ENCODE data around the gene DMTF1.
A peak's percentile ranks its signal among the peaks of the same experiment; 100 is the strongest.
"Not testable (repeated sequence)": the region's sequence is repeated elsewhere in the genome, so short reads cannot be mapped to it uniquely, and the experiment has no call there.

The DMTF1 gene

DNA sequence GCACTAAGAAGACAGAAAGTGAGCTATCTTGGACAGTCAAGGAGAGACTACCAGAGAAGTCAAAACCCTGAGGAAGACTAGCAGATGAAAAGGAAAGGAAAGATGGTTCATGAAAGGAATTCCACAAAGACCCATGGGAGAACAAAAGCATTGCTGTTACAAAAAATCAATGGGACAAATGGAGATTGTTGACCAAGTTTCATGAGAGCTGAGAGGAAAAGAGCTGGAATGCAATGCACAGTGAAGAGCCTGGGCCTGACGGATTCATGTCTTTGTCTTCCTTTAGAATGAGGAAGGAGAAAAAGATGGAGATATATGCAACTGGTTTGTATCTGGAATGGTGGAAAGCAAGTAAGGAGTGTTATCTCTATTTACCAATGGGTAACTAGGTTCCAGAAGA lies 50.0 kb downstream of the DMTF1 start:
- DNase-seq = no peak

DNA sequence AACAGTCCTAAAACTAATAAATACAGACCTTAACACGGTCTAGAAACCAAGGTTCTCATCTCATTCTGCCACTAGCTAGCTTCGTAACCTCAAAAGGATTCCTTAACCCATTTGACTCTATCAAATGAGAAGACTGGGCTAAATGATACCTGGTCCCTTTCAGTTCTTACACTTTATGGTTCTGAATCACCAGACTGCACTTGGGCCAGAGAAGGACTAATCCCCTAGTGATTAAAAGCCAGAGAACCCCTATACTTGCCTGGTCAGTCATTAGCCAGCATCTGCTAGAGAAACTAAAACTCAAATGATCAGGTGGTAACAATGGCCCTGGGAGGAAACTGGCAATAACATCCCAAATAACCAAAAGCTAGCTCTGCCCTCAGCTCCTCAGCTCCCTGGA lies 50.5 kb downstream of the DMTF1 start:
- no peak for DNase-seq

DNA sequence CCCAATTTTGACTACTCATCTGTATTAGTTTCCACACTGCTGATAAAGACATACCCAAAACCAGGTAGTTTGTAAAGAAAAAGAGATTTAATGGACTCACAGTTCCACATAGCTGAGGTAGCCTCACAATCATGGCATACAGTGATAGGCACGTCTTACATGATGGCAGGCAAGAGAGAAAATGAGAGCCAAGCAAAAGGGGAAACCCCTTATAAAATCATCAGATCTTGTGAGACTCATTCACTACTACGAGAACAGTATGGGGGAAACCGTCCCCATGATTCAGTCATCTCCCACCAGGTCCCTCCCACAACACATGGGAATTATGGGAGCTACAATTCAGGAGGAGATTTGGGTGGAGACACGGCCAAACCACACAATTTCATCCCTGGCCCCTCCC lies 51.7 kb downstream of the DMTF1 start:
- not testable (repeated sequence) for DNase-seq

DNA sequence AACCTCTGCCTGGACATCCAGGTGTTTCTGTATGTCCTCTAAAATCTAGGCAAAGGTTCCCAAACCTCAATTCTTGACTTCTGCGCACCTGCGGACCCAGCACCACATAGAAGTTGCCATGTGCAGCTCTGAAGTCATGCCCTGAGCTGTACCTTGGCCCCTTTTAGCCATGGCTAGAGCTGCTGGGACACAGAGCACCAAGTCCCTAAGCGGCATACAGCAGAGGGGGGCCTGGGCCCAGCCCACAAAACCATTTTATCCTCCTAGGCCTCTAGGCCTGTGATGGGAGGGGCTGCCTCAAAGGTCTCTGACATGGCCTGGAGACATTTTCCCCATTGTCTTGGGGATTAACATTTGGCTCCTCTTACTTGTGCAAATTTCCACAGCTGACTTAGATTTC lies 52.7 kb downstream of the DMTF1 start:
- DNase-seq = no peak

GRCh38 chr7:87205701-87206100 lies 53.4 kb downstream of the DMTF1 start:
- DNase-seq = not testable (repeated sequence)

DNA sequence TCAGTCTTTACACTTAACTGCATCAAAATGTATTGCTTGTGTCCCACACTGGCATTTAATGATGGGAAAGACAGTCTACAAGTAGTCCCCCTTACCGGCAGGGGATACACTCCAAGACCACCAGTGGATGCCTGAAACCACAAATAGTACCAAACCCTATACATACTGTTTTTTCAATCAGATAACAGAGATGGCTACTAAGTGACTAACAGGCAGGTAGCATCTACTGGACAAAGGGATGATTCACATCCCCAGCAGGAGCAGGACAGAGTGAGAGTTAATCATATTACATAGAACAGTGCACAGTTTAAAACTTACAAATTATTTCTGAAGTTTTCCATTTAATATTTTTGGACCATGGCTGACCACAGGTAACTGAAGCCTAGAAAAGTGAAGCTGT lies 54.1 kb downstream of the DMTF1 start:
- no peak for DNase-seq

- no peak for DNase-seq
Measured at GRCh38 chr7:87209295-87209924, 57.2 kb downstream of the DMTF1 start.

GRCh38 chr7:87210506-87210905 lies 58.3 kb downstream of the DMTF1 start:
- DNase-seq = no peak

DNA sequence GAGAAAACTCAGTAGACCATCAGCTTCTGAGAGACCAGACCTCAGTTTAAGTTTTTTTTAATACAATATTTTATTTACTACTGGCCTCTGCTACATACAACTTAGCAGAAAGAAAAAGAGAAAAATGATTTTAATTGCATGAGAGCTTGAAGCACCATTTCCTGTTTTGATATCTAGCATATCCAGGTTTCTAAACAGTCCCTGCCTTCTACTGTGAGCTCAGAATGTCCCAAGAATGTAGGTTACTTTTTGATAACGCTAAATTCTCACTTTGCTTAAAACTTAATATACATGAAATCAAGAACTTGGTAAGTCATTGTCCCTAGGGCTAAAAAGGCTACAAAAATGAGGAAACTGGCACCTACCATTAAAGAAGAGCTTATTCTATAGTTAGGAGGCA lies 60.2 kb downstream of the DMTF1 start:
- no peak for DNase-seq

DNA sequence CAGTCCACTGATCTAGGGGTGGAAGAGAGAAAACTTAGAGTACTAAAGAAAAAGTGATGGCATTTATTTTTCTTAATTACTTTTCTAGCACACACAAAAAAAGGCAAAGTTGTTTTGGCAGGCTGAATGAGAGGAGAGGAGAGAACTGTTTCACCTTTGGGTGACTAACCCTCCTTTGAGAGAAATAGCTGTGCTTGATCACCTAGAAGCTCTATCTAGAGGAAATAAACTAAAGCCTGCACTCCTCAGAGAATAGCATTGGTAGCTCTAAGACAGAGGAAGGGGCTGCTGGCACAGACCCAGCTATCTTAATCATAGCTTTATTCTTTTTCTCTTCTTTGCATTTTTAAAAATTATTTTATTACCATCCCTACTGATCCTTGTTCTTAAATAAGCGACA lies 61.0 kb downstream of the DMTF1 start:
- DNase-seq = no peak

DNA sequence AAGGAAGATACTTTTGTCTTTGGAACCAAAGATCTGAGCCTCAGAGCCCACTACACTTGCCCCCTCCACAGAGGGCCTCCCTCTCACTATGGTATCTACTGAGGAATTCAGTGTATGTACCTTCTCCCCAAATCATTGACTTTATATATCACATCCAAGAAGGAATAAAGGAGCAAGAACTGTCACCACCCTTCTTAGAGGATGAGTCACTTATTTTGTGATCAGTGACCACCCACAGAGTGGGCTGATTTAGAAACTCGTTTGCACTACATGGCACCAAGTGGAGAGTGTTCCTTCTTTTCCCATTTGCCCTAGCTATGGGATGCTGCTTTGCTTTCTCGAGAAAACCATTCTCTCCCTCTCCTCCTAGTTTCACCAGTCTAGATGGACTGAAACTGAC lies 61.6 kb downstream of the DMTF1 start:
- no peak for DNase-seq

GRCh38 chr7:87215046-87215445 lies 62.8 kb downstream of the DMTF1 start:
- DNase-seq = no peak

GRCh38 chr7:87216701-87217508 lies 64.7 kb downstream of the DMTF1 start:
- DNase-seq = peak; percentile 40

DNA sequence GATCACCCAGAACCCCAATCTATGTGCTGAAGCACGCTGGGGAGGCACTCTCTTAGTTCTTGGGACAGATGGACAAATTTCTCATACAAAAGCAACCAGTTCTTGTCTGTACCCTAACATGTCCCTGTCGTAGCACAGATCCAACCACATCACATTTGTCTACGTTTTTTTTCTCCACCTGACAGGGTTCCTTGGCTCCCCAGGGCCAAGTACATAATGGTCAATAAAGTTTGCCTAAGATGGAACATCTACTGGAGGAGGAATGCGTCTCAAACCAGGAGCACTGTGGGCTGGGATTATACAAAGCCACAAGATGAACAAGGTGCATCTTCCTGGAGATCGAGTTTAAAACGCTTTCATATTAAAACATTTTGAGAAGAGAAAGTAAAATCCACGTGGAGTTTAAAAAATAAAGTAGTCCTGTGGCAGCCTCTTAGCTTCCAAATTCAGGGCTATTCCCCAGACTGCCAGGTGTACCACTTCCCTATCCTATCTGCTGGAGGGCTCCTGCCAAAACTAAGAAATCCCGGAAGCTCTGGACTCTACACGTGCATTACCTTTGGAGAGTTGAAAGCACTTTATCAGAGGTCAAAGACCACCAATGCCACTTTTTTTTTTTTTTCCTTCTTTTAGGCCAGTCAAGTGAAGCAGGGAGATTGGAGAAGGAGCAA lies 65.9 kb downstream of the DMTF1 start:
- DNase-seq = no peak

DNA sequence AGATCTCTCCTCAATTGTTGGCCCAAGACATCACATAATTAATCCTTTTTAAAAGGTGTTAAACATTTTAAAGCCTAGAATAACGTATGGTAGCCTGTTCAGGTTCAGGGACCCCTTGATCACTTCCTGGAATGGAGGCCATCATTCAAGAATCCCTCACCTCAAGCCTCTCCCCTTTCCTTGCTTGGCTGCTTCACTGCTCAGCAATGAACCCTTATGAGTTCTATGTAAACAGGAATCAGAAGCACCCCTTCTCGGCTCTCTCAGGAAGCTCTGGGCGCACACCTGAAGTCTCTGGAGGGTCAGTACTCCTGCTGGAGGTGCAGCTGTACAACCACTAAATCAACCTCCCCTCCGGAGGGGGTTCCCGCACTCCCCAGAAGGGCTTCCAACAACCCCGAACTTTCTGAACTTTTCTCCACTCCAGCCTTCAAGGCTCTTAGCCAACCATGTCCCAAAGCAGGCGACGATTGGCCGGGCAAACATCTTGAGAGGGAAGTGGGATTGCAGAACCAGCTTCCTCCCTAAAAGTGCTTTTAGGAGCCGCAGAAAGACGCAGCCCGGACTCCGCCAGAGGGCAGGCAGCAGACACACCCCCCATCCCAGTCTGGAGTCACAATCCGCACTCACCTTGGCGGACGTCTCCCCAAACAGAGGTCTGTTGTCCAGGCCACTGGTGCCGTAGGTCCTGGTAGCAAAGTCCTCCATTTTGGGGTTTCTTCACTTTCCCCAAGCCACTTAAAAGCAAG lies 66.7 kb downstream of the DMTF1 start:
- DNase-seq = peak; percentile 18

DNA sequence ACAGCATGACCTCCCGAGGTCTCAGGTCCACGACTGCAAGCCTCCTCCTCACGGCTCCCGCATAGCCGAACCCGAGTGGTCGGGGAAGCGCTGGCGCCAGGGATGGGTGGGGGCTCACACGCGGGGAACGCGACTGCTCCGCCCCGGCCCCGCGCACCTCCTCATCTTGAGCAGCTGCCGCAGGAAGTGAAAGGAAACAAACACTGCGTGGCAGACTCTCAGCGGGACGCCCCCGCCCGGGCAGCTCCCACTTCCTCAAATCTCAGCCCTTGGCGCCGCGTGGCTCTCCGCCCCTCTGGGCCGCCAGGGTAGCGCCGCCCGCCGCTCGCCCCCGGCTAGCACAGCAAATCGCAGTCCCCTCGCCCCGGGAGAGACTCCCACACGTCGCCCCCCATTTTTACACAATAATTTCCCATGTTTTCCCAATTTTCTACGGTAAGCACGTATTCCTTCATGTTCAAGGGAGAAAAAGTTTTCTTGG lies 67.3 kb downstream of the DMTF1 start, which contains the start of gene TMEM243:
TMEM243 (minus strand) TSS at position 188 of the 481 bp plus-strand sequence. CDS start 229 bp downstream, outside the sequence.
- DNase-seq = peak; percentile 82

- DNase-seq = peak; percentile 80
Measured at GRCh38 chr7:87220026-87220733, 67.9 kb downstream of the DMTF1 start.

GRCh38 chr7:87220734-87221215 lies 68.5 kb downstream of the DMTF1 start:
- DNase-seq = no peak

DNA sequence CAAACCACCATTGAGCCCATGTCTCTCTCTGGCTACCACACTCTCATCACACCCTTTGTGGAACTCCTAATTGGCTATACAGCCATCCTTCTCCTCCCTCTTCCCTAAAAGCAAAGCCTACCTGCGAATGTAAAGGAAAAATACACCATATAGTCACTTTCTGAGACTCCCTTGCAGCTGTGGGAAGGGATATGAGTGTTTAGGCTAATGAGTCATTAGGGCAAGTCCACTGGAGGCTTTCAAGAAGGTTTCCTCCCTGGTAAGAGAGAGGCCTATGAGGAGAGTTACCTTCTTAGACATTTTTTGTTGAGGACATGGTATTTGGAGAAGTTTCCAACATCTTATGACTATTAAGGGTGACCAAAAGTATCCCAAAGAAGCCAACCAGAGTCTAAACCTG lies 71.4 kb downstream of the DMTF1 start:
- no peak for DNase-seq

DNA sequence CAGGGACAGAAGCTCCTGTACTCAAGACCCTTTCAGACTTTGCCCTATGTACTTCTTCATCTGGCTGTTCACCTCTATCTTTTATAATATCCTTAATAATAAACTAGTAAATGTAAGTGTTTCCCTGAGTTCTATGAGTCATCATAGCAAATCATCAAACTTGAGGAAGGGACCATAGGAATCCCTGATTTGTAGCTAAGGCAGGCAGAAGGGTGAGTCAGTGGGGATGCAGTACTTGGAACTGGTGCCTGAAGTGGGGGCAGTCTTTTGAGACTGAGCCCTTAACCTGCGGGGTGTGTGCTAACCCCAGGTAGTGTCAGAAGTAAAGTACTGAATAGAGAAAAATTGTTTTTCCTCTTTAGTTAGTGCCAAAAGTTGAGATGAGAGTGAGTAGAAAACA lies 73.4 kb downstream of the DMTF1 start:
- DNase-seq = no peak

GRCh38 chr7:87226495-87226894 lies 74.2 kb downstream of the DMTF1 start:
- no peak for DNase-seq

- no peak for DNase-seq
Measured at GRCh38 chr7:87231258-87231657, 79.0 kb downstream of the DMTF1 start.

All from stimulated activated naive CD4-positive, alpha-beta T cell treated with Interleukin-2 at 50 U/mL for 16 hours (primary cell).